Measurements from ENCODE around the gene FADS3.

- TF ChIP-seq EZH2 (IDR thresholded peaks at IDR 0.05; ENCODE audit: borderline replicate concordance, insufficient read depth, low read depth, low read length, poor library complexity, severe bottlenecking): no peak
- TF ChIP-seq, protein P1, sequence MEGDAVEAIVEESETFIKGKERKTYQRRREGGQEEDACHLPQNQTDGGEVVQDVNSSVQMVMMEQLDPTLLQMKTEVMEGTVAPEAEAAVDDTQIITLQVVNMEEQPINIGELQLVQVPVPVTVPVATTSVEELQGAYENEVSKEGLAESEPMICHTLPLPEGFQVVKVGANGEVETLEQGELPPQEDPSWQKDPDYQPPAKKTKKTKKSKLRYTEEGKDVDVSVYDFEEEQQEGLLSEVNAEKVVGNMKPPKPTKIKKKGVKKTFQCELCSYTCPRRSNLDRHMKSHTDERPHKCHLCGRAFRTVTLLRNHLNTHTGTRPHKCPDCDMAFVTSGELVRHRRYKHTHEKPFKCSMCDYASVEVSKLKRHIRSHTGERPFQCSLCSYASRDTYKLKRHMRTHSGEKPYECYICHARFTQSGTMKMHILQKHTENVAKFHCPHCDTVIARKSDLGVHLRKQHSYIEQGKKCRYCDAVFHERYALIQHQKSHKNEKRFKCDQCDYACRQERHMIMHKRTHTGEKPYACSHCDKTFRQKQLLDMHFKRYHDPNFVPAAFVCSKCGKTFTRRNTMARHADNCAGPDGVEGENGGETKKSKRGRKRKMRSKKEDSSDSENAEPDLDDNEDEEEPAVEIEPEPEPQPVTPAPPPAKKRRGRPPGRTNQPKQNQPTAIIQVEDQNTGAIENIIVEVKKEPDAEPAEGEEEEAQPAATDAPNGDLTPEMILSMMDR (IDR thresholded peaks at IDR 0.05): no peak
Measured at GRCh38 chr11:61914471-61915171, 23.3 kb upstream of the FADS3 start.
